Tibial artery (tissue), 4 donors: ENCODE measurements around the gene SEPTIN5.

Experiments used
- DNase-seq, 2 donors: peaks; one replicate each; pipeline ENCODE4 v3.0.0-alpha.2; 2019
- H3K27ac ChIP-seq, 2 donors: fragments of 200-600 bp; sonication (generic) in 1 of 2; 1 replicate in 1 of 2; 2 replicates in 1 of 2; pipeline ENCODE4 v1.5.1; 2018 to 2019; ENCODE audit warnings: mild to moderate bottlenecking in 1 of 2
- H3K27me3 ChIP-seq, 2 donors: fragments of 200-600 bp; sonication (generic) in 1 of 2; one replicate each; pipeline versions ENCODE4 v1.5.1 to v1.6.0; 2016 to 2019
- H3K36me3 ChIP-seq, 3 donors: fragments of 200-600 bp; sonication (generic) in 2 of 3; one replicate each; pipeline ENCODE4 v1.5.1; 2016 to 2019; ENCODE audit warnings: mild to moderate bottlenecking in 2 of 3
- H3K4me1 ChIP-seq, 4 donors: fragments of 200-600 bp; sonication (generic) in 2 of 4; 1 replicate in 3 of 4; 2 replicates in 1 of 4; pipeline ENCODE4 v1.5.1; 2016 to 2019
- H3K4me3 ChIP-seq, 2 donors: fragments of 200-600 bp; sonication (generic) in 1 of 2; 1 replicate in 1 of 2; 2 replicates in 1 of 2; pipeline ENCODE4 v1.5.1; 2018 to 2019; ENCODE audit warnings: mild to moderate bottlenecking in 2 of 2
- H3K9me3 ChIP-seq, 3 donors: fragments of 200-600 bp; sonication (generic) in 1 of 3; one replicate each; pipeline ENCODE4 v1.5.1; 2016 to 2019
- CTCF ChIP-seq, 2 experiments: fragments of 200-600 bp in 1 of 2; fragments of 450-650 bp in 1 of 2; IDR thresholded peaks; one replicate each; pipeline ENCODE4 v1.5.1; 2017 to 2019; ENCODE audit warnings: antibody characterized with exemption in 2 of 2, mild to moderate bottlenecking in 1 of 2, moderate library complexity in 1 of 2
- intact Hi-C: fragments of 100-400 bp; cut with DNase I; formaldehyde crosslinking; loops from one replicate; pipeline ENCODE4 v1.15.0; 2023; ENCODE audit warnings: low total_unique reads

The SEPTIN5 gene

DNA sequence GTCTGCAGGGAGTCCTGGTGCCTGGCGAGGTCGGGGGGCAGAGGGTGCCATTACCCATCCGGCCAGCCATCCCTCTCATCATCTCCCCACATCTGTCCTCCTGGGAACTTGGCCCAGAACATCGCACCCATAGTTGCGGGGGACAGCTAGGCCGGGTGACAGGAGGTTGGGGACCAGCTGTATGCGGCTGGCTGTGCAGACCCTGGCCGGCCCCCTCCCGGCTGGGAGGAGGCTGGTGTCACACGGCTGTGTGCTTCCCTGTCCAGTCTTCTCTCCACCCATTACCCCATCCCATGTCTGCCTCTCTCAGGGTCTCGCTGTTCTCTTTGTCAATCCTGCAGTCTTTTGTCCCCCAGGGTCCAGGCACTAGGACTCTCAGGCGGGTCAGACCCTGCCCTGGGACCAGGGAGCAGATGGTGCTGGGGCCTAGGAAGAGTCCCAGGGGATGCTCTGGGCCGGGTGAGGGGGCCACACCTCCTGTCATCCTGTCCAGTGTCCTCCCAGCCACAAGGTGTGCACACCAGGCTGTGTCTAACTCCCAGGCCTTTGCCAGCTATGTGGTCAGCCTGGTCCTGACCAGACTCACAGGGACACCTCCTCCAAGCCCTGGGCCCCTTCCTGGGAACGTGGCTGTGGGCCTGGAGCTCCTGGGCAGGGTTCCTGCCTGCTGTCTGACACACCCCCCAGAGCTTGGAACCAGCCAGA is 39.8 kb downstream of the SEPTIN5 start:
- Histone ChIP-seq H3K27me3 (peaks cover 4 to 94% of the 10 kb centered on the region in 2 donors), H3K9me3 (no peaks in the 10 kb centered on the region)
- intact Hi-C loops, result no loop called here

GRCh38 chr22:19754701-19755144 is 40.4 kb downstream of the SEPTIN5 start:
- no peak for TF ChIP-seq CTCF (IDR thresholded peaks at IDR 0.05)
- intact Hi-C loops, result no loop called here
- peaks cover 4 to 94% of the 10 kb centered on the region in 2 donors for H3K27me3 ChIP-seq

More for the DNA sequence above, 39.8 kb downstream of the SEPTIN5 start:
- TF ChIP-seq CTCF (IDR thresholded peaks at IDR 0.05), result no peak
- Histone ChIP-seq H3K4me1 (peaks cover 0 to 33% (median 22%) of the 10 kb centered on the region in 4 donors), H3K36me3 (no peaks in the 10 kb centered on the region), H3K4me3 (no peak overlapping the region), H3K27ac (no peak overlapping the region)
- no peak for DNase-seq

DNA sequence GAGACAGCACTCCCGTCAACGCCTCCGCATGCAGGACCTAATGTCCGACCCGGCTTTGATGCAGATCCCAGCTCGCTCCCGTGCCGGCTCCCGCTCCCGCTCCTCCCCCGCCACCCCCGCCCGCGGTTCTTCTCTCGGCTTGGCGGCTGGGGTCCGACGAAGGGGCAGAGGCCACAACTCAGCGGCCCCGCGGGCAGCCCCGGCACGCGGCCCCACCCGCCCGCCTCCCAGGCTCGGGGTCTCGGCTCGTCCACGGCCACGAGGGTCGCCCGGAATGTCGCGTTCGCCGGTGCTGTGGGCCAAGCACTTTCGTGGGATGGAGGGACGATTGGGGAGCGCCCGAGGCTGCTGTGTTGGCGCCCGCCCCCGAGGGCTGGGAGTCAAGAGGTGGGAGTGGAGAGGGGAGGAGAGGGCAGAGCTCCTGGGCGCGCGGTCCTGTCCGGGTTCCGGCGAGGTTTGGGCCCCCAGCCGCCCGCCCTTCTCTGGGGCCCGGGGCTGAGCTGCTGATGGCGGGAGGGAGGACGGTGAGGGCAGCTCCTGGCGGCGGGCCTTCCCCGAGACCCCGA is 40.9 kb downstream of the SEPTIN5 start:
- Histone ChIP-seq H3K9me3 (no peaks in the 10 kb centered on the region), H3K36me3 (no peaks in the 10 kb centered on the region), H3K27me3 (peaks cover 4 to 92% of the 10 kb centered on the region in 2 donors), H3K27ac (no peak overlapping the region), H3K4me3 (no peak overlapping the region), H3K4me1 (peaks cover 0 to 40% (median 30%) of the 10 kb centered on the region in 4 donors)
- DNase-seq, result no peak
- intact Hi-C loops, result no loop called here
- no peak for TF ChIP-seq CTCF (IDR thresholded peaks at IDR 0.05)

More at GRCh38 chr22:19754701-19755144, 40.4 kb downstream of the SEPTIN5 start:
- Histone ChIP-seq H3K4me3 (no peak overlapping the region), H3K36me3 (no peaks in the 10 kb centered on the region), H3K27ac (no peak overlapping the region), H3K9me3 (no peaks in the 10 kb centered on the region), H3K4me1 (peaks cover 0 to 39% (median 28%) of the 10 kb centered on the region in 4 donors)
- DNase-seq, result no peak

DNA sequence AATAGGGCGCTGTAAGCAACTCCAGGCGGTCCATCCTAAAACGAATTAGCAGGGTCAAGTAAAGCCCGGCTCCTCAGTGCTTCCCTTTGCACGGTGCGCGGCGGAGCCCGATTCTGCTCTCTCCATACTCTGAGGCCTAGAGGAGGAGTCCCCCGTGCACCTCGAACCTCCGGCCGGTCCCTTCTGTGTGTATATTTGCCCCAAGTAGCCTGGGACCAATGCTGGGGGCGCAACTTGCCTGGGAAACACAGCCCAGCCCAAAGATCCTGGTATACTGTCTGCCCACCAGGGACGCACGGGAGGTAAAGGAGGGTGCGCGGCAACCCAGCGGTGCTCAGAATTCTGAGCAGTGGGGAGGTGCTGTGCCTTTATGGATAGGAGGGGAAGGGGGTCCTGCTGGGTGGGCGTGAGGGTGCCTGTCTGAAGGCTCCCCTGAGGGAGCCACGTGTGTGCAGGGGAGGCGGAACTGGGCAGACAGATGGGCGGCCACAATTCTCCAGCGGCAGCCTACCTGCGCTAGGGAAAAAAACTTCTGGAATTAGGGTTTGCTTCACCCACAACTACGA is 41.5 kb downstream of the SEPTIN5 start:
- H3K27me3 ChIP-seq, result peaks cover 4 to 88% of the 10 kb centered on the region in 2 donors
- TF ChIP-seq CTCF (IDR thresholded peaks at IDR 0.05), result no peak
- intact Hi-C loops, result no loop called here
- peaks cover 0 to 40% (median 31%) of the 10 kb centered on the region in 4 donors for H3K4me1 ChIP-seq
- no peak overlapping the region for H3K4me3 ChIP-seq
- no peaks in the 10 kb centered on the region for H3K9me3 ChIP-seq
- no peaks in the 10 kb centered on the region for H3K36me3 ChIP-seq
- DNase-seq, result no peak
- H3K27ac ChIP-seq, result no peak overlapping the region

- peaks cover 4 to 87% of the 10 kb centered on the region in 2 donors for H3K27me3 ChIP-seq
- intact Hi-C loops, result no loop called here
- no peaks in the 10 kb centered on the region for H3K9me3 ChIP-seq
- no peak overlapping the region for H3K27ac ChIP-seq
- no peaks in the 10 kb centered on the region for H3K36me3 ChIP-seq
- peaks cover 0 to 45% (median 34%) of the 10 kb centered on the region in 4 donors for H3K4me1 ChIP-seq
- TF ChIP-seq CTCF (IDR thresholded peaks at IDR 0.05), result peak; percentile 21 to 37
- DNase-seq, result no peak
- peak overlapping the region; percentile 15 to 26 for H3K4me3 ChIP-seq
Measured at GRCh38 chr22:19756288-19757128, 42.2 kb downstream of the SEPTIN5 start.
